GM19455 (cell line): ENCODE data around the gene CCSER1.

Source experiments
- ATAC-seq: cut with Tn5 transposase; IDR thresholded peaks from one replicate; pipeline ENCODE4 v1.9.1; 2021; ENCODE audit not compliant: unreplicated experiment

CCSER1 gene

GRCh38 chr4:90189178-90189577, 62.0 kb downstream of the CCSER1 start:
- no peak for ATAC-seq

- no peak for ATAC-seq
Measured at GRCh38 chr4:90189946-90190345, 62.8 kb downstream of the CCSER1 start.

- ATAC-seq = no peak
Measured at GRCh38 chr4:90190525-90190924, 63.3 kb downstream of the CCSER1 start.

GRCh38 chr4:90198086-90198847, 71.1 kb downstream of the CCSER1 start:
- no peak for ATAC-seq

GRCh38 chr4:90207887-90208454, 80.8 kb downstream of the CCSER1 start:
- no peak for ATAC-seq

GRCh38 chr4:90209922-90210321, 82.7 kb downstream of the CCSER1 start:
- no peak for ATAC-seq

- ATAC-seq = no peak
Measured at GRCh38 chr4:90211174-90211573, 84.0 kb downstream of the CCSER1 start.

- no peak for ATAC-seq
Measured at GRCh38 chr4:90215286-90215685, 88.1 kb downstream of the CCSER1 start.

GRCh38 chr4:90219822-90220221, 92.6 kb downstream of the CCSER1 start:
- ATAC-seq = no peak

- ATAC-seq = no peak
Measured at GRCh38 chr4:90220459-90220858, 93.3 kb downstream of the CCSER1 start.

GRCh38 chr4:90226734-90227133, 99.5 kb downstream of the CCSER1 start:
- ATAC-seq = no peak

GRCh38 chr4:90227177-90227576, 100.0 kb downstream of the CCSER1 start:
- no peak for ATAC-seq

GRCh38 chr4:90234916-90235547, 107.8 kb downstream of the CCSER1 start:
- ATAC-seq = no peak

- ATAC-seq = no peak
Measured at GRCh38 chr4:90237751-90238530, 110.7 kb downstream of the CCSER1 start.

- no peak for ATAC-seq
Measured at GRCh38 chr4:90240333-90240732, 113.1 kb downstream of the CCSER1 start.

- ATAC-seq = no peak
Measured at GRCh38 chr4:90241008-90241407, 113.8 kb downstream of the CCSER1 start.

GRCh38 chr4:90245837-90246236, 118.6 kb downstream of the CCSER1 start:
- ATAC-seq = no peak

- no peak for ATAC-seq
Measured at GRCh38 chr4:90246816-90247215, 119.6 kb downstream of the CCSER1 start.

GRCh38 chr4:90254357-90254756, 127.2 kb downstream of the CCSER1 start:
- no peak for ATAC-seq

GRCh38 chr4:90274175-90274574, 147.0 kb downstream of the CCSER1 start:
- ATAC-seq = no peak

GRCh38 chr4:90280954-90281353, 153.8 kb downstream of the CCSER1 start:
- no peak for ATAC-seq
